Type B pancreatic cell (in vitro differentiated cells): ENCODE measurements around the gene SMYD3. TPM values are rescaled to one million over a fixed set of nuclear protein-coding genes. Genes with fewer than 3 reads are reported as not detected.

ENCODE experiments used
- DNase-seq: peaks from one replicate; pipeline ENCODE4 v3.0.0; 2021; ENCODE audit warnings: mixed read lengths; ENCODE audit not compliant: unreplicated experiment; ENCODE audit errors: extremely low spot score
- H3K27ac Mint-ChIP-seq: 2 replicates; pipeline ENCODE4 v1.8.0; 2021; ENCODE audit warnings: mild to moderate bottlenecking, mixed read lengths
- H3K27me3 Mint-ChIP-seq: 2 replicates; pipeline ENCODE4 v1.8.0; 2021; ENCODE audit warnings: mixed read lengths
- H3K36me3 Mint-ChIP-seq: 2 replicates; pipeline ENCODE4 v1.8.0; 2021; ENCODE audit warnings: mixed read lengths
- H3K4me1 Mint-ChIP-seq: one replicate; pipeline ENCODE4 v1.8.0; 2021; ENCODE audit warnings: mixed read lengths; ENCODE audit not compliant: unreplicated experiment
- H3K4me3 Mint-ChIP-seq: 2 replicates; pipeline ENCODE4 v1.8.0; 2021; ENCODE audit warnings: mild to moderate bottlenecking, mixed read lengths
- H3K9me3 Mint-ChIP-seq: 2 replicates; pipeline ENCODE4 v1.8.0; 2021; ENCODE audit warnings: mixed read lengths
- CTCF ChIP-seq: fragments of 200-600 bp; sonication (generic); conservative IDR thresholded peaks from 2 replicates; pipeline ENCODE4 v1.5.0; 2021; ENCODE audit warnings: antibody characterized with exemption, mild to moderate bottlenecking
- total RNA-seq: library from RNA; stranded (reverse); gene quantifications from 2 replicates; pipeline ENCODE4 v1.2.1, GENCODE V29; 2021; ENCODE audit warnings: low replicate concordance

The SMYD3 gene
- total RNA-seq, 1 donor from 2014 or later: 19.4 TPM

DNA sequence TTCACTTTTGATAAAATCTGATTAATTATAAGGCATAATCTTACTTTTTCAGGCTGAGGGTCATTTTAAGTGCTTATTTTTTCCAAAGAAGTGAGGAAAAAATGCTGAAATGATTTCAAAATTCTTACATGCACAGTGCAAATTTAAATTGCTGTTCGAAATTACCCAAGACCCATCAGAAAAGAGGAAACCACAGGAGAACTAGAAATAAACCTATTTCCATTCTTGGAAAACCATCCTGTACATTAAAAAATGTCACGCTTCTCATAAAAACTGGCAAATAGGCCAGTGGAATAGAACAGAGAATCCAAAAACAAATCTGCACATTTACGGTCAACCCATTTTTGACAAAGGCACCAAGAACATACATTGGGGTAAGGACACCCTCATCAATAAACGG lies 414.9 kb downstream of the SMYD3 start:
- H3K4me1 Mint-ChIP-seq: no peaks in the 10 kb centered on the region
- H3K27me3 Mint-ChIP-seq: no peaks in the 10 kb centered on the region
- DNase-seq: no peak
- H3K4me3 Mint-ChIP-seq: no peak overlapping the region
- H3K27ac Mint-ChIP-seq: no peak overlapping the region
- H3K36me3 Mint-ChIP-seq: peaks cover 3% of the 10 kb centered on the region
- no peaks in the 10 kb centered on the region for H3K9me3 Mint-ChIP-seq
- TF ChIP-seq CTCF: no peak

GRCh38 chr1:246091477-246091876 lies 415.6 kb downstream of the SMYD3 start:
- no peak overlapping the region for H3K27ac Mint-ChIP-seq

DNA sequence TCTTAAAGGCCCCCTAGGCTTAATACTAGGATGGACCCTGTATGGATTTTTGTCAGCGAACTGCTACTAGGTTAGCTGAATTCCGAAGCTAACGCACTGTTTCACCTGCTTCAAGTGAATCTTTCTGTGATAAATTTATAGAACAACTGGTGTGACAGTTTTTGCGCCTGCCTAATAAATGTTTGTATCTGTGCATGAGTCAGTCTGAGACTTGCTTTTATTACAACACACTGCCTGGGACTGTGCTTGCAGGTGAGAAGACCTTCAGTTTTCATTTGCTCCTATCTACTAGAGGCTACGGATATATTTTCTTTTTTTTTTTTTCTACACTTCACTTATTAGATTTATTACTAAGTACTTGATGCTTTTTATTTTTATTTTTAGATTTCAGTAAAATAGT lies 420.9 kb downstream of the SMYD3 start:
- Mint-ChIP-seq H3K36me3 (no peaks in the 10 kb centered on the region), H3K4me3 (no peak overlapping the region), H3K9me3 (peaks cover 9% of the 10 kb centered on the region), H3K27ac (no peak overlapping the region), H3K27me3 (no peaks in the 10 kb centered on the region), H3K4me1 (no peaks in the 10 kb centered on the region)
- TF ChIP-seq CTCF: no peak
- DNase-seq: no peak

More at GRCh38 chr1:246091477-246091876, 415.6 kb downstream of the SMYD3 start:
- no peak for TF ChIP-seq CTCF
- Mint-ChIP-seq H3K36me3 (peaks cover 3% of the 10 kb centered on the region), H3K4me3 (no peak overlapping the region), H3K9me3 (no peaks in the 10 kb centered on the region), H3K27me3 (no peaks in the 10 kb centered on the region), H3K4me1 (no peaks in the 10 kb centered on the region)
- no peak for DNase-seq

DNA sequence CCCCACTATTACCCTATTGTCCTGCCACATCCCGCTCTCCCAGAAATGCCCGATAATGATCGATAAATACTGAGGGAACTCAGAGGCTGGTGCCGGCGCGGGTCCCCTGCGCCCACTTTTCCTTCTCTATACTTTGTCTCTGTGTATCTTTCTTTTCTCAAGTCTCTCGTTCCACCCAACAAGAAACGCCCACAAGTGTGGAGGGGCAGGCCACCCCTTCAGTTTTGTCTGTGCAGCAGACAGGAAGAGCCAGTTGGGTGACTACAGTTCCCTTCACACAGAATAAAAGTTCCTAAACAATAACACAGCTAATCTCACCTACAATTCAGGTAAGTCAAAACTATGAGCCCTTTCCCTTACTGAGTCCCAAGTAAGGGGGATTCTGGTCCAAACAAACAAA lies 423.7 kb downstream of the SMYD3 start:
- H3K27me3 Mint-ChIP-seq: no peaks in the 10 kb centered on the region
- peaks cover 5% of the 10 kb centered on the region for H3K36me3 Mint-ChIP-seq
- no peaks in the 10 kb centered on the region for H3K4me1 Mint-ChIP-seq
- peak overlapping the region; percentile 12 for H3K4me3 Mint-ChIP-seq
- peak overlapping the region; percentile 20 for H3K27ac Mint-ChIP-seq
- H3K9me3 Mint-ChIP-seq: peaks cover 13% of the 10 kb centered on the region
- no peak for TF ChIP-seq CTCF
- DNase-seq: no peak

DNA sequence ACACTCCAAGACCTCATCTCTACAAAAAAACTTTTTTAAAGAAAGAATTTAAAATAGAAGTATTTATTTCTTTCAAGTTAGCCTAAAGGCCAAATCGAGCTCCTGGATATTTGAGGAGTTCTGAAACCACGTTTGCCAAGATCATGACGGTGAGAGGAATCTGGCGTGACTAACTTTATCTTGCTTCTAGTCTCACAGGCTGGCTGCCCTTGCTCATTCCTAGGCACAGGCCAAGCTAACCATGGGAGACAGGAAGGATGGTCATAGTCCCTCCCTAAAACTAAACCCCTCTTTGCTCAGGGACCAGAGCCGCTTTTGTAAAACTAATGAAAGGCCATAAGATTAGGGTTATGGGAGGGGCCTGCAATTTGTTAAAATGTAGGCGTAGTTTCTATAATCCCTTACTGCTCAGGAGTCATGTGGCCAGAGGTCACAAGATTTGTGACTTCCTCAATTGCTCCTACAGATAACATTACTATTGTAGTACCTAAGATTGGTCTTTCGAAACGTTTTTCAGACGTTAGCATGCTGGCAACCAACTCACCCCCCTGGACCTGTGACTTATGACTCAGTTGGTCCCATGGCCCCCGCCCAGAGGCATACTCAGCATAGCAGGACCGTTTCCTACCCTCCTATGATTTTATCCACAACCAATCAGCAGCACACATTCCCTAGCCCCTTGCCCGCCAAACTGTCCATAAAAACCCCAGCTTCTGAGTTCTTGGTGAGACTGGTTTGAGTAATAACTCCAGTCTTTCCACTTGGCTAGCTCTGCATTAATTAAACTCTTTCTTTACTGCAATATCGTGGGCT lies 425.0 kb downstream of the SMYD3 start:
- Mint-ChIP-seq H3K27me3 (no peaks in the 10 kb centered on the region), H3K27ac (no peak overlapping the region)
- no peak for TF ChIP-seq CTCF

More for the DNA sequence above, 425.0 kb downstream of the SMYD3 start:
- Mint-ChIP-seq H3K4me1 (no peaks in the 10 kb centered on the region), H3K4me3 (no peak overlapping the region), H3K36me3 (peaks cover 5% of the 10 kb centered on the region), H3K9me3 (peaks cover 13% of the 10 kb centered on the region)
- DNase-seq: no peak
